ENCODE data around the gene ADAMTS9.
A peak's percentile ranks its signal among the peaks of the same experiment; 100 is the strongest.

The ADAMTS9 gene

GRCh38 chr3:64530434-64531049 lies 157.3 kb downstream of the ADAMTS9 start:
- DNase-seq: peak; percentile 71

- no peak for DNase-seq
Measured at GRCh38 chr3:64523324-64523723, 164.5 kb downstream of the ADAMTS9 start.

GRCh38 chr3:64520334-64520733 lies 167.5 kb downstream of the ADAMTS9 start:
- DNase-seq: no peak

- DNase-seq: peak; percentile 64
Measured at GRCh38 chr3:64518950-64519349, 168.8 kb downstream of the ADAMTS9 start.

DNA sequence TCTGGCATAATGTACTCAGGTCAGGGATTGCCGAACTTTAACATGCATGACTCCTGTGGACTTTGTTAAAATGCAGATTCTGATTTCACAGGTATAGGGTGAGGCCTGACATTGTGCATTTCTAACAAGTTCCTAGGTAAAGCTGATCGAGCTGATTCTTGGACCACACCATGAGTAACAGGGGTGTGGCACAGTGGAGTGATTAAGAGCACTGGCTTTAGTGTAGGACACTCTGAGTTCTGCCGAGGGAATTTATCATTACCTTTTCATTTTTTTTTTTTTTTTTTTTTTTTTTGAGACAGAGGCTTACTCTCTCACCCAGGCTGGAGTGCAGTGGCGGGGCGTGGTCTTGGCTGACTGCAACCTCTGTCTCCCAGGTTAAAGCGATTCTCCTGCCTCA lies 169.3 kb downstream of the ADAMTS9 start:
- DNase-seq: no peak

- DNase-seq: no peak
Measured at GRCh38 chr3:64514889-64515288, 172.9 kb downstream of the ADAMTS9 start.

DNA sequence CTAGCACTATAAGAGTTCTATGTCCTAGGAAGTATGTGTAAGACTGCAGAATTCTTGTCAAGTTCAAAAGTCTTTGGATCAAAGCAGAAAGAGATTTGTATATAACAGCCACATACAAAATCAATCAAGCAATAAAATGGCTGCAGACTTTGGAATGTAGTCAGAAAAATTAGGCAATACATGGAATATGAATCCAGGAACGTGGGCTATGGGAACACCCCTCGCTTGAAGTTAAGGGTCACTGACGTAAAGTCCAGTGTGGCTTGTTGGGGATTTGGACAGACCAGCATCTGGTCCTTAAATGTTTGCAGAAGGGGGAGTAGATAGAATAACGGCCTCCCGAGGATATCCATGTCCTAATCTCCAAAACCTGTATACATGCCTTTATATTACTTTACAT lies 178.6 kb downstream of the ADAMTS9 start:
- peak; percentile 13 for DNase-seq

GRCh38 chr3:64508140-64508539 lies 179.7 kb downstream of the ADAMTS9 start:
- DNase-seq: no peak

DNA sequence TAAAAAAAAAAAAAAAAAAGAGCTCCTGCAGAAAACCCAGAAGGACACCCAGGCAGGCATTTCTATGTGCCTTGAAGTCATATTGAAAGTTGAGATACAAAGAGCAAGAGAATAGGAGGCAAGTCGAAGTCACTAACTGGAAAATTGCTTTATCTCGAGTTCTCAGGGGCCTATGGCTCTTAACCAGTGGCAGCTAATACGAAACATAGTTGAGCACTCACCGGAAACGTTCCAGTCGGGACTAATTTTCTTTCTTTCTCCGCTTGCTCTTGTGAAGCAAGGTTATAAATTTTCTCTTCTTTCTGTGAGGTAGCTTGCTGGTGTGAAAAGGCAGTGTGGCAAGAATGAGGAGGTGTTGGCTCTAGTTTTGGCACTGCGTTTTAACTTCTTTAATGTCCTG lies 181.5 kb downstream of the ADAMTS9 start:
- no peak for DNase-seq

DNA sequence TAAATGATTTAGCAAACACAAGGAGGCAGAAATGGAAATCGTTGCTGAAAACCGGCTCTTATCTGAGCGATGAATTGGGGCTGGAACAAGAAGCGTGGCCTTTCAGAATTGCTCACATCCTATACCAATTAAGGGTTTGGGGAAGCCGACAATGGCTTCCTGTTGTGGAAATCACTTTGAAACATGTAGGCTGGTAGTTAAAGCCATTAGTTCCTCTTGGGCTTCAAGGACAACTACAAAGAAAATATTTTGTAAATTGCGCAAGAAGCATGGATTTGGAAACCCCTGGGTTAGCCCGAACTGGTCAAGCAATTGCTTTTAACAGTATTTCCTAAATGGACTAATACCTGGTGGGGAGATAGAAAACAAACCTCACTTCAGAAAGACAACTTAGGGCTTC lies 182.4 kb downstream of the ADAMTS9 start:
- DNase-seq: no peak

- DNase-seq: peak; percentile 50
Measured at GRCh38 chr3:64502284-64502683, 185.5 kb downstream of the ADAMTS9 start.

DNA sequence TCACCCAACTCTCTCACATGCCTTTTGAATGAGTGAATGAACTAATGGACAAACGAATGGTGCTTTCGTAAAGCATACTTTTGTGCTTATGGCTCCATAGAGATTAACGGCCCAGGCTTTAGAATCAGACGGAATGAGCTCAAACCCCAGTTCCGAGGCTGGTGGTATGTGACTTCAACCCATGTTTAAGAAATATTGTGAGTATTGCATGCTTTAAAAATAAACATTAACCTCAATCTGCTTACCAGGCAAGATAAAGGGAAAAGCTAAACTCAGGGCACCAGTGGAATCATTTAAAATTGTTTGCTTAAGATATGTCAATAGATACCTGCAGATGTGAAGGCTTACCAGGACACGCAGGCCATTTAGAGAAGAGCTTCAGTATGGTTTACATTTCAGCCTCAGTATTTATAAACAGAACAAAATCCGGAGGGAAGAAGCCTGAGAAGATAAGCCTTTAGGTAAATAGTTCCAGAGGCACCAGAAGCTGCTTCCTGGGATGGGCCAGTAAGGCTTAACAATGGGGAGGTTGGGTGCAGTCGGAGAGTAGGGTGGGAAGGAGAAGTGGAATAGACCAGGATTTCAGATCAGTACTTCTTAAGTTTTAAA lies 186.4 kb downstream of the ADAMTS9 start:
- DNase-seq: peak; percentile 49

DNA sequence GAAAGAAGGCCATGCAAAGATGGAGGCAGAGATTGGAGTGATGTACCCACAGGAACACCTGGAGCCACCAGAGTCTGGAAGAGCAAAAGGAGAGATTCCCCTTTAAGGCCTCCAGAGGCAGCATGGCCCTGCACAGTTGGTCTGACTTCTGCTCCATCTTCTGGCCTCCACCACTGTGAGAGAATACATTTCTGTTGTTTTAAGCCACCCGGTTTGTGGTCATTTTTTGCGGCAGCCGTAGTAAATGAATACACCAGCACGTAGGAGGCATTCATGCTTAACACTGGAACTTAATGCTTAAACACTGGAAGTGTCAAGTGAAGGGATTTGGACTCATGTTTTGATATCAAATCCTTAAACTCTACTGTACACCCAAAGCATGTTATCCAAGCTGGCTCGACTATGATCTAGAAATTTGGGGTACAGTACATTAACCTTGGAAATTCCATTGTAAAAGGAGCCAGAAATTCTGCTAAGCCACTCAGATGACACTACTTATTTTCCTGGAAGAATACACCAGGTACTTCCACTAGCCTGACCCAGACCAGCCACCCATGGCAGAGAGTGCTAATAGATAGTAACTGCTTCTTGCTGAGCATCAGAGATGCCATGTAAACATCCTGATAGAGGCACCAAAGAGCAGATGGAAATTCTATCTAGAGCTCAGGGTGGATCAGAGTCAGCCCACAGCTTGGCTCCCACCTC lies 190.9 kb downstream of the ADAMTS9 start:
- DNase-seq: no peak

- DNase-seq: no peak
Measured at GRCh38 chr3:64495781-64496334, 191.9 kb downstream of the ADAMTS9 start.

GRCh38 chr3:64495121-64495780 lies 192.5 kb downstream of the ADAMTS9 start:
- DNase-seq: no peak

- no peak for DNase-seq
Measured at GRCh38 chr3:64494526-64494925, 193.3 kb downstream of the ADAMTS9 start.

GRCh38 chr3:64493149-64493548 lies 194.7 kb downstream of the ADAMTS9 start:
- DNase-seq: no peak

- DNase-seq: no peak
Measured at GRCh38 chr3:64491843-64492242, 196.0 kb downstream of the ADAMTS9 start.

DNA sequence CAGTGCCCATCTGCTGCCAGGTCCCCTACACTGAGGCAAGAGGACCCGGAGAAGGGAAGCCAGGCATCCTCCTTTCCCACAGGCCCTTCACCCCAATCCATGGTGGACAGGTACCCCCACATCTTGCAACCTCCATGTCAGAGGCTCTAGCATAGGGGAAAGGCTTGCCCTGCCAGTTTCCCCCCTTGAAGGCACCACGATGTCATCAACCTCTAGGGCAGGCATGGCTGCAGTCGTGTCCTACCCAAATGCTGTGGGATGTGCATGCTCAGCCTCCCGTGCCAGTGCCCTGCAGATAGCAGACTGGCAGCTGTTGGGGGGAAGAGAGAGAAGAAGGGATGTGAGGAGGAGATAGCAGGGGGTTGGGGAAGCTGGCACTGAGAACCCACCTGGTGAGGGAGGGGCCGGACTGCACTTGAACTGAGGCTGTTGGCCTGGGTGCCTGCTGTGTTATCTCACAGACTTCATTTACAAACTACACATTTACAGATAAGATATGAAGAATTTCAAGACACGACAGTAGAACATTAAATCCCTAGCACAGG lies 197.5 kb downstream of the ADAMTS9 start:
- DNase-seq: no peak

GRCh38 chr3:64489361-64490044 lies 198.3 kb downstream of the ADAMTS9 start:
- DNase-seq: no peak

DNA sequence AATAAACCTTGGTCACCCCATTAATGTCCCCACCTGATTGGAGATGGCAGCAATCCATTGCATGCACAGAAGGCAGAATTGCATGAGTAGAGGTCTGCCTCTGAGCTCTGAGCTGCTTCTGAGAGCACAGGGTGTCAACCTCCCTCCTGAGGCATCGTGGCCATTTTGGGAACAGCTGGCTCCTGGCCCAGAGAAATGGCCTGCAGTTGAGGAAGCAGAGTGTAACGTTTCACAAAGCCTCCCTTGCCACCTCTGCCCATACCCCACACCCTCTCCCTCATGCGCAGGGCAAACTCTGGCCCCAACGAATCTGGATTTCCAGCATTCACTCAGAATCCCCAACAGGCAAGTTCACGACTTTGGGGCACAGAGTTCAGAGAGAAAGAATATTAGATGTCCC lies 198.9 kb downstream of the ADAMTS9 start:
- DNase-seq: no peak

DNA sequence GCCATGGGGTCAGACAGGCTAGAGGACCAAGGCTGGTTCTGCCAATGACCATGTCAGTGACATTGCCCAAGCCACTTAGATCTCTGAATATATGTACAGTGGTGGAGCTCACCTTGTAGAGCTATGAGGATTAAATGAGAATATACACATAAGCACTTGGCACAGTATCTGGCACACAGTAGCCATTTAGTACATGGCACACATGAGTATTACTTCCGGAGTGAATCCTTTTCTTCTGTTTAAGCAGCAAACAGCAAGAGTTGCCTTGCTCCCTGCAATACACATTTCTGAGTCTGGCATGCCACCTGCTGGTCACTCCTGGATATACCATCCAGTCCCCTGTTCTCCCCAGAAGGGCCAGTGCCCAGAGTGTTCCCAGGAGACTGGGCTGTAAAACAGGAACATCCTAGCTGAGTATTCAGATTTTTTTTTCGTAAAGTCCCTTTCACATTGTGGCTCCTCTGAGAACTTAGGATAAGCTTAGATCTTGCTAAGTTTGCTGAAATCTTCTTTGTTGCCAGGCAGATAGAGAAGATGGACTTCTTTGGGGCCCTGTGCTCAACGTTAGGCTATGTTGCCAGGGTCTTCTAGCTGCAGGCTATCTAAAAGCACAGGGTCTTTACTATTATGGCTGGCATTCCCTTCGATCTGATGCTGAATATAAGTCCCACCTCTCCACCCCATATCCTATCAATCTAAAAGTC lies 203.4 kb downstream of the ADAMTS9 start:
- peak; percentile 75 for DNase-seq
